Lower lobe of right lung (tissue), 2 donors: ENCODE data around the gene HSPA9. TPM values are rescaled to one million over a fixed set of nuclear protein-coding genes. Genes with fewer than 3 reads are reported as not detected.

Source experiments
- ATAC-seq, 2 donors: fragments of 200-7000 bp; cut with Tn5 transposase; one replicate each; pipeline ENCODE4 v1.9.1; 2020 to 2022; ENCODE audit warnings: mild to moderate bottlenecking in 2 of 2, moderate library complexity in 2 of 2
- DNase-seq: peaks from one replicate; pipeline ENCODE4 v3.0.0-alpha.2; 2020
- H3K27ac ChIP-seq: fragments of 200-600 bp; one replicate; pipeline ENCODE4 v1.8.0; 2022
- H3K27me3 ChIP-seq: fragments of 200-600 bp; one replicate; pipeline ENCODE4 v1.8.0; 2022; ENCODE audit warnings: low read depth
- H3K36me3 ChIP-seq: fragments of 200-600 bp; one replicate; pipeline ENCODE4 v1.8.0; 2022; ENCODE audit warnings: mild to moderate bottlenecking
- H3K4me1 ChIP-seq: fragments of 200-600 bp; one replicate; pipeline ENCODE4 v1.8.0; 2022
- H3K4me3 ChIP-seq: fragments of 200-600 bp; one replicate; pipeline ENCODE4 v1.8.0; 2022; ENCODE audit warnings: mild to moderate bottlenecking
- H3K9me3 ChIP-seq: fragments of 200-600 bp; one replicate; pipeline ENCODE4 v1.8.0; 2022
- CTCF ChIP-seq: fragments of 200-600 bp; IDR thresholded peaks from one replicate; pipeline ENCODE4 v1.8.0; 2022; ENCODE audit warnings: antibody characterized with exemption, mild to moderate bottlenecking
- intact Hi-C: fragments of 100-400 bp; cut with DNase I; formaldehyde crosslinking; loops from one replicate; pipeline ENCODE4 v1.11.0; 2022
- total RNA-seq: library from RNA; stranded (reverse); fragmentation: NEBNext Ultra II Directional; extraction: Animal tissue kit (Norgen Biotek cat#: 25700); gene quantifications from one replicate; pipeline ENCODE4 v1.2.1, GENCODE V29; 2021
- donor health status: DM: no; HTN: yes; CAD: no; lungs with severe emphysema.

HSPA9 gene
- total RNA-seq, 1 donor from 2014 or later, result 148 TPM

GRCh38 chr5:138580001-138580400 lies 4.8 kb upstream of the HSPA9 start:
- no peaks in the 10 kb centered on the region for H3K4me1 ChIP-seq
- DNase-seq (no peak), ATAC-seq (no peak)
- no peaks in the 10 kb centered on the region for H3K9me3 ChIP-seq
- H3K27ac ChIP-seq, result no peak overlapping the region
- no peaks in the 10 kb centered on the region for H3K36me3 ChIP-seq
- TF ChIP-seq CTCF, result no peak
- H3K4me3 ChIP-seq, result no peak overlapping the region
- no peaks in the 10 kb centered on the region for H3K27me3 ChIP-seq
- intact Hi-C loops, result no loop called here

GRCh38 chr5:138579517-138579863 lies 4.3 kb upstream of the HSPA9 start:
- TF ChIP-seq CTCF, result no peak
- ATAC-seq (no peak), DNase-seq (no peak)
- H3K36me3 ChIP-seq, result no peaks in the 10 kb centered on the region
- H3K27ac ChIP-seq, result no peak overlapping the region
- no peaks in the 10 kb centered on the region for H3K9me3 ChIP-seq
- H3K4me3 ChIP-seq, result no peak overlapping the region
- intact Hi-C loops, result no loop called here
- H3K4me1 ChIP-seq, result no peaks in the 10 kb centered on the region
- no peaks in the 10 kb centered on the region for H3K27me3 ChIP-seq

DNA sequence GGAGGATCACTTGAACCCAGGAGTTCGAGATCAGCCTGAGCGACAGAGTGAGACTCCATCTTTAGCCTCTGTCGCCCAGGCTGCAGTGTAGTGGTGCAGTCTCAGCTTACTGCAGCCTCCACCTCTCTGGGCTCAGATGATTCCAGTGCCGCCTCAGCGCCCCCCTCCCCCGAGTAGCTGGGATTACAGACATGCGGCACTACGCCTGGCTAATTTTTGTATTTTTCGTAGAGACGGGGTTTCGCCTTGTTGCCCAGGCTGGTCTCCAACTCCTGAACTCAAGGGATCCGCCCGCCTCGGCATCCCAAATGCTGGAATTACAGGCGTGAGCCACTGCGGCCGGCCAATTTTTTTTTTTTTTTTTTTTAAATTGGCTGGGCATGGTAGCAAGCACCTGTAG lies 2.3 kb upstream of the HSPA9 start:
- no peak overlapping the region for H3K27ac ChIP-seq
- no peak for TF ChIP-seq CTCF
- no peaks in the 10 kb centered on the region for H3K9me3 ChIP-seq
- H3K4me1 ChIP-seq, result peaks cover 12% of the 10 kb centered on the region
- intact Hi-C loops, result no loop called here
- no peak overlapping the region for H3K4me3 ChIP-seq
- no peaks in the 10 kb centered on the region for H3K27me3 ChIP-seq
- DNase-seq (no peak), ATAC-seq (no peak)
- H3K36me3 ChIP-seq, result peaks cover 13% of the 10 kb centered on the region

GRCh38 chr5:138574744-138575193 lies 432 bp downstream of the HSPA9 start:
- intact Hi-C loops, result no loop called here
- peaks cover 12% of the 10 kb centered on the region for H3K4me1 ChIP-seq

GRCh38 chr5:138573949-138574670 lies 1.1 kb downstream of the HSPA9 start:
- ATAC-seq (no peak), DNase-seq (no peak)
- peaks cover 12% of the 10 kb centered on the region for H3K4me1 ChIP-seq
- H3K27me3 ChIP-seq, result no peaks in the 10 kb centered on the region
- intact Hi-C loops, result no loop called here
- no peak for TF ChIP-seq CTCF
- peak overlapping the region; percentile 93 for H3K4me3 ChIP-seq
- peak overlapping the region; percentile 100 for H3K27ac ChIP-seq
- H3K9me3 ChIP-seq, result no peaks in the 10 kb centered on the region
- H3K36me3 ChIP-seq, result peaks cover 46% of the 10 kb centered on the region

More at GRCh38 chr5:138574744-138575193, 432 bp downstream of the HSPA9 start:
- peak overlapping the region; percentile 100 for H3K27ac ChIP-seq
- H3K4me3 ChIP-seq, result peak overlapping the region; percentile 93
- DNase-seq, result no peak
- peak; percentile 22 to 44 for ATAC-seq
- H3K27me3 ChIP-seq, result no peaks in the 10 kb centered on the region
- TF ChIP-seq CTCF, result no peak
- peaks cover 40% of the 10 kb centered on the region for H3K36me3 ChIP-seq
- no peaks in the 10 kb centered on the region for H3K9me3 ChIP-seq
